Measurements from ENCODE around the gene TRAF3IP1.

The TRAF3IP1 gene

GRCh38 chr2:238274152-238274865 lies 46.0 kb upstream of the TRAF3IP1 start:
- TF ChIP-seq, protein P1, sequence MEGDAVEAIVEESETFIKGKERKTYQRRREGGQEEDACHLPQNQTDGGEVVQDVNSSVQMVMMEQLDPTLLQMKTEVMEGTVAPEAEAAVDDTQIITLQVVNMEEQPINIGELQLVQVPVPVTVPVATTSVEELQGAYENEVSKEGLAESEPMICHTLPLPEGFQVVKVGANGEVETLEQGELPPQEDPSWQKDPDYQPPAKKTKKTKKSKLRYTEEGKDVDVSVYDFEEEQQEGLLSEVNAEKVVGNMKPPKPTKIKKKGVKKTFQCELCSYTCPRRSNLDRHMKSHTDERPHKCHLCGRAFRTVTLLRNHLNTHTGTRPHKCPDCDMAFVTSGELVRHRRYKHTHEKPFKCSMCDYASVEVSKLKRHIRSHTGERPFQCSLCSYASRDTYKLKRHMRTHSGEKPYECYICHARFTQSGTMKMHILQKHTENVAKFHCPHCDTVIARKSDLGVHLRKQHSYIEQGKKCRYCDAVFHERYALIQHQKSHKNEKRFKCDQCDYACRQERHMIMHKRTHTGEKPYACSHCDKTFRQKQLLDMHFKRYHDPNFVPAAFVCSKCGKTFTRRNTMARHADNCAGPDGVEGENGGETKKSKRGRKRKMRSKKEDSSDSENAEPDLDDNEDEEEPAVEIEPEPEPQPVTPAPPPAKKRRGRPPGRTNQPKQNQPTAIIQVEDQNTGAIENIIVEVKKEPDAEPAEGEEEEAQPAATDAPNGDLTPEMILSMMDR (IDR thresholded peaks at IDR 0.05; ENCODE audit: unreplicated experiment in 3 of 3), result no peak
- H3K9me3 Mint-ChIP-seq, result no peaks in the 10 kb centered on the region
- peaks cover 24% of the 10 kb centered on the region for H3K4me1 Mint-ChIP-seq
- peaks cover 3% of the 10 kb centered on the region for H3K27me3 Mint-ChIP-seq (ENCODE audit: low read depth)
- no peak overlapping the region for H3K4me3 Mint-ChIP-seq
- peaks cover 51% of the 10 kb centered on the region for H3K36me3 Mint-ChIP-seq (ENCODE audit: low read depth)
- no peak overlapping the region for H3K27ac Mint-ChIP-seq

DNA sequence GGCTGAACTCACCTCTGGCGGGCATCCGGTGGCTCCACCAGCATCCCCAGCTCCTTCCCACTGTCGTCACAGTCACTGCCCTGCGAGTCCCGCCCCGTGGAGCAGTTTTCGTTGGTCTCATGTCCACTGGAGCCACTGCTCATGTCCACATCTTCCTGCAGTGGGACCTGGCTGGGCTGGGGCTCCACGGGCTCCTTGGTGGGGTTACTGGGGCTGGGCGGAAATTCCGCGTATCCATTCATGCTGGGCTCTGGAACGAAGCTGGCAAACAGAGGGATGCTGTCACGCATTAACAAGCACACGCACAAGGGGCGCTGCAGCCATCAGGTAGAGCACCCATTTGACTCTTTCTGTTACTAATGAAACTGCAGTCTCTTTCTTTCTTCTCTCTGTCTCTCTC lies 42.6 kb upstream of the TRAF3IP1 start:
- Mint-ChIP-seq H3K27me3 (ENCODE audit: low read depth) (peaks cover 3% of the 10 kb centered on the region), H3K36me3 (ENCODE audit: low read depth) (peaks cover 39% of the 10 kb centered on the region), H3K4me3 (no peak overlapping the region), H3K4me1 (peaks cover 20% of the 10 kb centered on the region), H3K9me3 (no peaks in the 10 kb centered on the region), H3K27ac (no peak overlapping the region)
- TF ChIP-seq, protein P1 (IDR thresholded peaks at IDR 0.05; ENCODE audit: unreplicated experiment in 3 of 3), result peak in 1 of 3 experiments; percentile 18

DNA sequence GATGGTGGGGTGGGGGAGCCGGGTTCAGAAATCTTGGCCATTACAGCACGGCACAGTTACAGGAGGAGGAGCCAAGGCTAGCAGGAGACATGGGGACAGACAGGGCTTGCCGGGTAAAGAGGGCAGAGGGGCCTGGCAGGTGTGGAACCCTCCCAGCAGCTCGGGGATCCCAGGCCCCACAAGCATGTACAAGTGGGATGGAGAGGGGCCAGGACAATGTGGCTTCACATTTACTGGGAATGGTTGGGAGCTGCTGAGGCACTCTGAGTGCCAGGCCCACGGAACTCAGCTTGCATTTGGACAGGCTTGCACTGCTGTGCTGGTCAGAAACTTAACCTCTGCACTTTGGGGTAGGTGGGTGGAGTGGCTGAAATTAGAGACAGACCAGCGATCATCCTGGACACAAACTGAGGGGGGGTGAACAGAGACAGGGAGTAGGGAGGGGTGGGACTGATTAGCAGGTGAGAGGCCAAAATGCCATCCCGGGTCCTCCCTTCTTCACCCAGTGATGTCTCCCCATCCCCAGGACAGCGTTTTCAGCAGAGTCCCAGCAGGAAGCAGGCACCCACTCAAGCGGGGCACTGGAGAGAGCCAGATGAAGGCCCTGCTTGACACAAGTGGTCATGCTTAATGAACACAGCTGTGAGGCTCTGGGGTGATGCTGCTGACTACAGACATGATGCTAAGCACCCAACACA lies 41.5 kb upstream of the TRAF3IP1 start:
- Mint-ChIP-seq H3K27me3 (ENCODE audit: low read depth) (peaks cover 3% of the 10 kb centered on the region), H3K27ac (no peak overlapping the region), H3K9me3 (no peaks in the 10 kb centered on the region), H3K4me3 (no peak overlapping the region), H3K36me3 (ENCODE audit: low read depth) (peaks cover 32% of the 10 kb centered on the region), H3K4me1 (peaks cover 20% of the 10 kb centered on the region)
- TF ChIP-seq, protein P1 (IDR thresholded peaks at IDR 0.05; ENCODE audit: unreplicated experiment in 3 of 3), result no peak

DNA sequence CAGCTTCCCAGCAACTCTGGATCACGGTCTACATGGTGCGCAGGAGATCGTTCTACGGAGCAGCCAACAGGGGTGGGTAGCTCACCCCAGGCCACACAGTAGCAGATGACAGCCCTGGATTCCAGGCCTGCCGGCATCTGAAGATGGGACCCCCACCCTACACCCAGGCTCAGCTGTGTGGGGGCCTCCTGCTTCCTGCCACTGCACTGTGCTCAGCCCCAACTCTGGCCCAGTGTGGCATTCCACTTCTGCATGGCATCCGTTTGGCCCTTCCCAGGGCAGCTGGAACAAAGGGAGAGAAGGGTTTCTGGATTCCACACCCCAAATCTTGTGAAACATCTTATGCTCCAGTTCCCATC lies 41.0 kb upstream of the TRAF3IP1 start:
- Mint-ChIP-seq H3K27ac (no peak overlapping the region), H3K4me3 (no peak overlapping the region), H3K27me3 (ENCODE audit: low read depth) (peaks cover 3% of the 10 kb centered on the region), H3K4me1 (peaks cover 20% of the 10 kb centered on the region), H3K9me3 (no peaks in the 10 kb centered on the region), H3K36me3 (ENCODE audit: low read depth) (peaks cover 27% of the 10 kb centered on the region)
- TF ChIP-seq, protein P1 (IDR thresholded peaks at IDR 0.05; ENCODE audit: unreplicated experiment in 3 of 3), result no peak

DNA sequence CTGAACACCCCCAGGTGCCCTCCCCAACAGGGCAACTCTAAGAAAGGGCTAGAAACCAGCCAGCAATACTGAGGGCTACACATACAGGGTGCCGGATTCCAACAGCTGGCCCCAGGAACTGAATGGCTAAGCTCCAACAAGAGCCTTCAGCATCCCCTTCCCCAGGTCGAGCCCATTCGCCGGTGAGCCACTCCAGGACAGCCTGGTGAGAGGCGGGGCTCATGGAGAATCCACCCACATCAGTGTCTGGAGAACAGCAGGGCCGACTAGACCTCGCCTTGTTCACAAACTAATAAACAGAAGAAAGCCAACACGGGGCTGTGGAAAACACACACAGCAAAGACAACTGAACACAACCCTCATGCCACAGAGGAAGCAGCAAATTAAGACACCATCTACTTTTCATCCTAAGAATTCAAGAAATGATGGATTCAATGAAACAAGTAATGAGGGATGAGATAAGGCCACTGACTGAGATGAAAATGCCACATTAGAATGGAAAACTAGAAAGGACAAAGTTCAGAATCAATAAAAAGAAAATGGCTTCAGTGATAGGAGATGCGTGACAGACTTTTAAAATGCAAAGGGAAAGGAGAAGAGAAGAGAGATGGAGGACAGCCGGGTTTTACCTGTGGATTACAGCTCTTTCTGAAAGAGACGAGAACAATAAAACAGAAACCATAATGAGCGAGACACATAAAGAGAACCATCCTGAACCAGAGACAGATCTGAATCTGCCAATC lies 40.1 kb upstream of the TRAF3IP1 start:
- no peak overlapping the region for H3K27ac Mint-ChIP-seq
- peaks cover 27% of the 10 kb centered on the region for H3K4me1 Mint-ChIP-seq
- peaks cover 3% of the 10 kb centered on the region for H3K27me3 Mint-ChIP-seq (ENCODE audit: low read depth)
- no peak overlapping the region for H3K4me3 Mint-ChIP-seq
- no peaks in the 10 kb centered on the region for H3K9me3 Mint-ChIP-seq
- peaks cover 18% of the 10 kb centered on the region for H3K36me3 Mint-ChIP-seq (ENCODE audit: low read depth)
- TF ChIP-seq, protein P1 (IDR thresholded peaks at IDR 0.05; ENCODE audit: unreplicated experiment in 3 of 3), result no peak
